ENCODE measurements around the gene ANKRD65.
"Not testable (repeated sequence)": the region's sequence is repeated elsewhere in the genome, so short reads cannot be mapped to it uniquely, and the experiment has no call there.

Gene ANKRD65

DNA sequence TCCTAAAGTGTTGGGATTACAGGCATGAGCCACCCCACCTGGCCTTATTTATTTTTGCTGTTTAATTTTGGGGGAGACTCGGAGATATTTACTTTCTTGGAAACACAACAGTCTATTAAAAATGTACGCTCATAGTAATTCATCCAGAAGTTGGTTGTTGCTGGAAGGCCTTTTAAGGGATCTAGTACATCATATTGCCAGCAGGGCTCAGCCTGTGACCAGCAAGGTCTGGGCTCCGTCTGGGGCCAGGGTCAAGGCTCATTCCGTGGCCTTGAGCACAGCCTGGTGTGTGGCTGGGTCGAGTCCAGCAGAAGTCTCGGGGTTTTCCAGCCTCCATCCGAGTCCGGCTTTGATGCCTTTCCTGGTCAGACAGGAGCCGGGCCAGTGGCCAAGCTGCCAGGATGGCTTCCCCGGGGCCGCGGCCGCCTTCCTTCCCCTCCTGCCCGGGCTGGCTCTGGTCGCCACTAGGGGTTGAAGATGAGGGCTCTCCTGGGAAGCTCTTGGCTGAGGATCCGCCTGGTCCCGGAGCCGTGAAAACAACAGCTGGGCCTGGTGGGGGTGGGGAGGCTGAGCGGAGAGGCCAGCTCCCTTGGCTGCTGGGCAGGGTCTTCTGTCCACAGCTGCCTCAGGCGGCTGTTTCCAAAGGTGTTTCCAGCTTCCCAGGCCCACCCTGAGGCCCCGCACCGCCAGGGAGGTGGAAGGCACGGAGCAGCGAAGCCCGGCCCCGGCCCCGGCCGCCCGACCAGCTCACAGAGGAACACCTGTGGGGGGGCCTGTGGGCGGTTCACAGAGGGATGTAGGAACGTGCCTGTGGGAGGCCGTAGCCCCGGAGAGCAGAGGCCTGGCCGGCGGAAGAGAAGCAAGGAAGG, 9.3 kb upstream of the ANKRD65 start:
- TF ChIP-seq, protein P1, sequence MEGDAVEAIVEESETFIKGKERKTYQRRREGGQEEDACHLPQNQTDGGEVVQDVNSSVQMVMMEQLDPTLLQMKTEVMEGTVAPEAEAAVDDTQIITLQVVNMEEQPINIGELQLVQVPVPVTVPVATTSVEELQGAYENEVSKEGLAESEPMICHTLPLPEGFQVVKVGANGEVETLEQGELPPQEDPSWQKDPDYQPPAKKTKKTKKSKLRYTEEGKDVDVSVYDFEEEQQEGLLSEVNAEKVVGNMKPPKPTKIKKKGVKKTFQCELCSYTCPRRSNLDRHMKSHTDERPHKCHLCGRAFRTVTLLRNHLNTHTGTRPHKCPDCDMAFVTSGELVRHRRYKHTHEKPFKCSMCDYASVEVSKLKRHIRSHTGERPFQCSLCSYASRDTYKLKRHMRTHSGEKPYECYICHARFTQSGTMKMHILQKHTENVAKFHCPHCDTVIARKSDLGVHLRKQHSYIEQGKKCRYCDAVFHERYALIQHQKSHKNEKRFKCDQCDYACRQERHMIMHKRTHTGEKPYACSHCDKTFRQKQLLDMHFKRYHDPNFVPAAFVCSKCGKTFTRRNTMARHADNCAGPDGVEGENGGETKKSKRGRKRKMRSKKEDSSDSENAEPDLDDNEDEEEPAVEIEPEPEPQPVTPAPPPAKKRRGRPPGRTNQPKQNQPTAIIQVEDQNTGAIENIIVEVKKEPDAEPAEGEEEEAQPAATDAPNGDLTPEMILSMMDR (IDR thresholded peaks at IDR 0.05; ENCODE audit: low read depth, low read length), result peak; percentile 14; the same call in 1 of the 2 replicates
- no peaks in the 10 kb centered on the region for H3K36me3 ChIP-seq
- no peak overlapping the region for H3K4me3 ChIP-seq (ENCODE audit: low read depth, low read length)
- H3K4me1 ChIP-seq, result peaks cover 45% of the 10 kb centered on the region
- H3K27me3 ChIP-seq, result no peaks in the 10 kb centered on the region
- H3K9me3 ChIP-seq, result no peaks in the 10 kb centered on the region
- DNase-seq, result peak; percentile 66

DNA sequence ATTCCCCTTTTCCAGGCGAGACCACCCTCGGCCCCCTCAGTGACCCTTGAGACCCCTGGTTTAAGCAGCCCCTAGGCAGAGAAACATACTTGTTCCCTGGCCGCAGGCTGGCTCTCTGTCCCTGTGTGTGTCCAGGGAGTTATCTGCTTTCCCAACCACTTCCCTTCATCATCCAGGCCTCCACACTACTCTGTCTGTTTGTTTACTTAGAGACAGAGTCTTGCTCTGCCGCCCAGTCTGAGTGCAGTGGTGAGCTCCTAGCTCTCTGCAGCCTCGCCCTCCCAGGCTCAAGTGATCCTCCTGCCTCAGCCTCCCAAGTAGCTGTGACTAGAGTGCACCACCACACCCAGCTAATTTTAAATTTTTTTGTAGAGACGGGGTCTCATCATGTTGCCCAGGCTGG, 8.6 kb upstream of the ANKRD65 start:
- DNase-seq, result no peak
- Histone ChIP-seq H3K27me3 (no peaks in the 10 kb centered on the region), H3K36me3 (no peaks in the 10 kb centered on the region), H3K4me1 (peaks cover 38% of the 10 kb centered on the region), H3K4me3 (ENCODE audit: low read depth, low read length) (no peak overlapping the region), H3K9me3 (no peaks in the 10 kb centered on the region)
- TF ChIP-seq, protein P1 (IDR thresholded peaks at IDR 0.05; ENCODE audit: low read depth, low read length), result no peak

DNA sequence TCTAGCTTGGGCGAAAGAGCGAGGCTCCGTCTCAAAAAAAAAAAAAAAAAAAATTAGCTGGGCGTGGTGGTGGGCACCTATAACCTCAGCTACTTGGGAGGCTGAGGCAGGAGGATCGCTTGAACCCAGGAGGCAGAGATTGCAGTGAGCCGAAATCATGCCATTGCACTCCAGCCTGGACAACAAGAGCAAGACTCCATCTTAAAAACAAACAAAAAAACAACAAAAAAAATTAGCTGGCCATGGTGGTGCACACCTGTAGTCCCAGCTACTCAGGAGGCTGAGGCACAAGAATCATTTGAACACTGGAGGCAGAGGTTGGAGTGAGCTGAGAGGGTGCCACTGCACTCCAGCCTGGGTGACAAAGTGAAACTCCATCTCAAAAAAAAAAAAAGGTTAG, 7.9 kb upstream of the ANKRD65 start:
- not testable (repeated sequence) for DNase-seq, H3K27me3 ChIP-seq
- H3K4me1 ChIP-seq, result peaks cover 32% of the 10 kb centered on the region

DNA sequence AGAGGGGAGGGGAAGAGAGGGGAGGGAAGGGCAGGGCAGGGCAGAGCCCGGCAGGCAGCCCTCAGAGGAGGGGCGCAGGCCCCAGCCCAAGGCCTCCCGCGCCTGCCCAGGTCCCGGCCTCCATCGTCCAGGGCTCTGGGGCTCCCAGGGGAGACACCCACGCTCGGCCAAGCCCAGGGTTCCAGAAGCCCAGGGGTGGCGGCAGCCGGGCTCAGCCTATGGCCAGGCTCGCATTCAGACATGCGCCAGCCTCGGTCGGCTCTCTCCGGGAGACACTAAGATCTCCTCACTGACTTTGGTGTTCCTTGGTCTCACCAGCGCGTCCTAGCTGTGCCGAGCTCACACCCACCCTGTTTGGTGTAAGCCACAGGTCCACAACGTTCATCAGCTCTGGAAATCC, 7.1 kb upstream of the ANKRD65 start:
- no peaks in the 10 kb centered on the region for H3K36me3 ChIP-seq
- no peaks in the 10 kb centered on the region for H3K9me3 ChIP-seq
- H3K4me3 ChIP-seq (ENCODE audit: low read depth, low read length), result no peak overlapping the region
- H3K4me1 ChIP-seq, result peaks cover 24% of the 10 kb centered on the region
- TF ChIP-seq, protein P1 (IDR thresholded peaks at IDR 0.05; ENCODE audit: low read depth, low read length), result no peak
- H3K27me3 ChIP-seq, result no peaks in the 10 kb centered on the region
- peak; percentile 17 for DNase-seq

More for the DNA sequence above, 7.9 kb upstream of the ANKRD65 start:
- not testable (repeated sequence) for H3K36me3 ChIP-seq; H3K9me3 ChIP-seq; H3K4me3 ChIP-seq (ENCODE audit: low read depth, low read length)

DNA sequence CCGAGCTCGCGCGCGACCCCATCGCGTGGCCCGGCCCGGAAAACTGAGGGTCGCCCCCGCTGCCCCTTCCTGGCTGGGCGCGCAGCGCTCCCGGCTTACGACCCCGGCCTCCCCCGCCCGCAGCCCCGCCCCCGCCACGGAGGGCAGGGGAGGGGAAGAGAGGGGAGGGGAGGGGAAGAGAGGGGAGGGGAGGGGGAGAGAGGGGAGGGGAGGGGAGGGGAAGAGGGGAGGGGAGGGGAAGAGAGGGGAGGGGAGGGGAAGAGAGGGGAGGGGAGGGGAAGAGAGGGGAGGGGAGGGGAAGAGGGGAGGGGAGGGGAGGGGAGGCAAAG, 6.7 kb upstream of the ANKRD65 start:
- Histone ChIP-seq H3K4me1 (peaks cover 20% of the 10 kb centered on the region), H3K36me3 (no peaks in the 10 kb centered on the region), H3K9me3 (no peaks in the 10 kb centered on the region), H3K27me3 (no peaks in the 10 kb centered on the region), H3K4me3 (ENCODE audit: low read depth, low read length) (0 out of 2 replicates have a peak overlapping the region, but pooled peaks have one; percentile 6)
- TF ChIP-seq, protein P1 (IDR thresholded peaks at IDR 0.05; ENCODE audit: low read depth, low read length), result no peak
- no peak for DNase-seq

DNA sequence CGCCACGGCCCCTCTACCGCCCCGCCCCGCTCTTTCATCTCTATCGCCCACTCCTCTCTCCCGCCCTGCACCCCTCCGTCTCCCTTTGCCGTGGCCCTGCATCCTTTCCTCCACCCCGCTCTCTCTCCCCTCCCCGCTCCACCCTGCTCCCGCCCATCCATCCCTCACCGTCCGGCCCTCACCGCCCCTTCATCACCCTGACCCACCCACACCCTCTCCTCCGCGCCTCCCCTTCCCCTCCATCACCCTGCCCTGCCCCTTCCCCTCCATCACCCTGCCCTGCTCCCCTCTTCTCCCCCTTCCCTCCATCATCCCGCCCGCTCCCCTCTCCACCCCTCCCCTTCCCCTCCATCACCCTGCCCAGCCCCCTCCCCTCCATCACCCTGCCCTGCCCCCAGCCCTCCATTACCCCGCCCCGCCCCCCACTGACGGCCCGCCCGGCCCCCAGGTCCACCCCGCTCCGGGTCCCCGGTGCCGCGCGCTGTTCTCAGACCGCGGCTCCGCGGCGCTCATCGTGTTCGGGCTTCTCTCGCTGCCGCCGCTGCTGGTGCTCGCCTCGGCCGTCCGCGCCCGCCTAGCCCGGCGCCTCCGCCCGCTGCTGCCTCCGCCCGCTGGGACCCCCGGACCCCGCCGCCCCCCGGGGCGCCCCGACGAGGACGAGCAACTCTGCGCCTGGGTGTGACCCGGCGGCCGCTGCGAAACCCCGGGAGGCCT, 6.2 kb upstream of the ANKRD65 start:
- Histone ChIP-seq H3K4me3 (ENCODE audit: low read depth, low read length) (0 out of 2 replicates have a peak overlapping the region, but pooled peaks have one; percentile 6), H3K36me3 (no peaks in the 10 kb centered on the region), H3K9me3 (no peaks in the 10 kb centered on the region), H3K4me1 (peaks cover 15% of the 10 kb centered on the region), H3K27me3 (no peaks in the 10 kb centered on the region)
- TF ChIP-seq, protein P1 (IDR thresholded peaks at IDR 0.05; ENCODE audit: low read depth, low read length), result no peak
- peak; percentile 37 for DNase-seq
